ENCODE results near the gene S100A8. TPM values are rescaled to one million over a fixed set of nuclear protein-coding genes. Genes with fewer than 3 reads are reported as not detected.

Gene S100A8
- total and polyA plus RNA-seq, 2 donors (not counting 3 experiments of a cell fraction or from before 2014, with no cell fraction given): not detected

DNA sequence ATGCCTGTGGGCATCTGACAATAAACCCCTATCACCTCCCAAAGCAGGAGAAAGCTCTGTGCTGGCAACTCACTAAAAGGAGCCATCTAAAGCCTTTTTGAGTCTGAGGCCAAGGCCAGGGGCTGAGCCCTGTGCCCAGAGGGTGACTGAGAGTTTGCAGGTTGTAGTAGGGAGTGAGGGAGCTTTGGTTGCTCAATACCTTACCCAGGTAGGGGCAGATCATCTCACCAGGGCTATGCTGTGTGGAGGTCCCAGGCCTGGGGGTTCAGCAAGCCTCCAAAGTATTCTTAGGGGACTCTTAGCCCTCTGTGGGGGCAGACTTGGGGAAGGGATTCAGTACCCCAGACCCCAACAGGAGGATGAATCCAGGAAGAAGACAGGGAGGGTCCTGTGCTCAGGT is 48.4 kb upstream of the S100A8 start:
- POLR2A ChIA-PET: no interaction called here
- DNase-seq (ENCODE audit: low read depth, low spot score): no peak

More for the DNA sequence above, 48.4 kb upstream of the S100A8 start:
- no peaks in the 10 kb centered on the region for H3K79me2 ChIP-seq (ENCODE audit: control insufficient read depth, insufficient read depth, low read length)
- no peak overlapping the region for H3K9ac ChIP-seq (replicated peaks; ENCODE audit: extremely low read depth, insufficient read depth, low read length)
- no peak for FAIRE-seq
- H4K20me1 ChIP-seq (replicated peaks; ENCODE audit: control insufficient read depth, extremely low read depth, insufficient read depth, low read length): no peaks in the 10 kb centered on the region
- no peak overlapping the region for H2AFZ ChIP-seq (ENCODE audit: low read depth, low read length)
- CTCF ChIA-PET: interaction anchor here (0.6 kb wide), 1 partner anchor 11 kb away, joined by 3 read pairs; no protein-coding TSS in a partner anchor
- no peaks in the 10 kb centered on the region for H3K36me3 ChIP-seq (ENCODE audit: control insufficient read depth in 2 of 2, extremely low read depth in 1 of 2, insufficient read depth in 2 of 2, low read length in 2 of 2)
- TF ChIP-seq EZH2 (IDR thresholded peaks at IDR 0.05; ENCODE audit: borderline replicate concordance, low read depth, low read length, severe bottlenecking): no peak
- TF ChIP-seq CTCF (IDR thresholded peaks at IDR 0.05; ENCODE audit: extremely low read depth in 1 of 2, insufficient read depth in 1 of 2, low read depth in 1 of 2, low read length in 2 of 2): no peak
- no peak for TF ChIP-seq GATA2 (IDR thresholded peaks at IDR 0.05; ENCODE audit: insufficient read depth, insufficient read length, low read depth, low read length)
- no peak for TF ChIP-seq FOS (IDR thresholded peaks at IDR 0.05; ENCODE audit: borderline replicate concordance, insufficient read depth, low read length)
- TF ChIP-seq POLR2AphosphoS5 (IDR thresholded peaks at IDR 0.05; ENCODE audit: insufficient read depth, low read depth, low read length): no peak
- TF ChIP-seq MAX (IDR thresholded peaks at IDR 0.05; ENCODE audit: insufficient read depth, insufficient read length): no peak
- no peak for TF ChIP-seq MYC (IDR thresholded peaks at IDR 0.05; ENCODE audit: low read depth, low read length)
- no peak overlapping the region for H3K27ac ChIP-seq (ENCODE audit: insufficient read depth, low read depth, low read length)
- H3K9me1 ChIP-seq (replicated peaks; ENCODE audit: control insufficient read depth, extremely low read depth, insufficient read depth, low read length): no peaks in the 10 kb centered on the region
- H3K9me3 ChIP-seq (replicated peaks; ENCODE audit: control insufficient read depth, insufficient read depth, low read length): no peaks in the 10 kb centered on the region
- no peaks in the 10 kb centered on the region for H3K27me3 ChIP-seq (ENCODE audit: control insufficient read depth in 2 of 2, insufficient read depth in 2 of 2, low read length in 2 of 2)
- intact Hi-C loops (cut with micrococcal nuclease) (no loop called here), dilution Hi-C loops (cut with MboI; ENCODE audit: extremely low pct_ligation_motif_present, low sequenced_read_pairs) (no loop called here)
- BruUV-seq (replicated peaks): no TSS peak
- H3K4me2 ChIP-seq (ENCODE audit: insufficient read depth, low read length): no peak overlapping the region
- no peak overlapping the region for H3K4me3 ChIP-seq (replicated peaks in 1 of 3; ENCODE audit: insufficient read depth in 1 of 3, low read depth in 1 of 3, low read length in 3 of 3)
- no peaks in the 10 kb centered on the region for H3K4me1 ChIP-seq (ENCODE audit: control insufficient read depth, extremely low read depth, insufficient read depth, low read length)

Data from endothelial cell of umbilical vein (primary cell).